K562 (cell line): ENCODE measurements around the gene RIMBP3C. TPM values are rescaled to one million over a fixed set of nuclear protein-coding genes. Genes with fewer than 3 reads are reported as not detected.

Experiments
- CREBBP ChIP-seq: IDR thresholded peaks from one replicate; pipeline ENCODE4 v1.6.1; 2012; ENCODE audit warnings: low read depth, mild to moderate bottlenecking, control low read depth, inconsistent platforms, low read length
- DMBX1 ChIP-seq: fragments of 250-450 bp; sonication (Bioruptor Pico); IDR thresholded peaks from 2 replicates; pipeline ENCODE4 v1.8.0; 2022; ENCODE audit warnings: inconsistent platforms, mild to moderate bottlenecking, moderate library complexity, borderline replicate concordance
- HOXB6 ChIP-seq: fragments of 250-450 bp; sonication (Bioruptor Pico); IDR thresholded peaks from 2 replicates; pipeline ENCODE4 v1.5.1; 2022; ENCODE audit warnings: mild to moderate bottlenecking, borderline replicate concordance
- NCOR1 ChIP-seq: fragments of 450-650 bp; IDR thresholded peaks from 2 replicates; pipeline ENCODE4 v1.6.1; 2016; ENCODE audit warnings: mild to moderate bottlenecking, moderate library complexity
- NR4A1 ChIP-seq, 2 experiments: fragments of 250-450 bp in 1 of 2; fragments of 450-650 bp in 1 of 2; sonication (Bioruptor Pico) in 1 of 2; IDR thresholded peaks; 2 replicates each; pipeline versions ENCODE4 v1.4.0 to v1.6.1; 2016 to 2020; ENCODE audit warnings: mild to moderate bottlenecking in 2 of 2, missing compliant biosample characterization in 1 of 2, missing genetic modification characterization in 1 of 2, moderate library complexity in 1 of 2
- PHTF2 ChIP-seq: fragments of 250-450 bp; sonication (Bioruptor Pico); IDR thresholded peaks from 2 replicates; pipeline ENCODE4 v1.5.0; 2021; ENCODE audit warnings: mild to moderate bottlenecking
- PML ChIP-seq: IDR thresholded peaks from 2 replicates; pipeline ENCODE4 v1.6.1; 2012; ENCODE audit warnings: low read length, inconsistent platforms
- PTTG1 ChIP-seq: fragments of 450-650 bp; IDR thresholded peaks from 2 replicates; pipeline ENCODE4 v1.6.1; 2016; ENCODE audit warnings: low read depth, mild to moderate bottlenecking, missing genetic modification characterization, missing compliant biosample characterization
- PYGO2 ChIP-seq: fragments of 450-650 bp; IDR thresholded peaks from 2 replicates; pipeline ENCODE4 v1.6.1; 2016; ENCODE audit warnings: mild to moderate bottlenecking, missing genetic modification characterization, moderate library complexity, missing compliant biosample characterization
- SMARCA5 ChIP-seq: fragments of 450-650 bp; IDR thresholded peaks from 2 replicates; pipeline ENCODE4 v1.6.1; 2016
- TCF3 ChIP-seq: sonication (generic); formaldehyde crosslinking; IDR thresholded peaks from 2 replicates; pipeline ENCODE4 v1.4.0; 2020; ENCODE audit warnings: mild to moderate bottlenecking, missing genetic modification reagents
- ZBED1 ChIP-seq: IDR thresholded peaks from 2 replicates; pipeline ENCODE4 v1.6.1; 2014
- ZC3H11A ChIP-seq: IDR thresholded peaks from 2 replicates; pipeline ENCODE4 v1.6.1; 2012; ENCODE audit warnings: low read depth, low read length, improper control_type of control experiment
- ZFP36 ChIP-seq: fragments of 150-350 bp; IDR thresholded peaks from 2 replicates; pipeline ENCODE4 v1.6.1; 2018; ENCODE audit warnings: low read length, low read depth; ENCODE audit not compliant: partially characterized antibody
- ZNF445 ChIP-seq: fragments of 250-450 bp; sonication (Bioruptor Pico); IDR thresholded peaks from 2 replicates; pipeline ENCODE4 v1.4.0; 2020; ENCODE audit warnings: low read depth, mild to moderate bottlenecking, moderate library complexity
- ZSCAN29 ChIP-seq: fragments of 450-650 bp; IDR thresholded peaks from 2 replicates; pipeline ENCODE4 v1.6.1; 2017
- polyA plus RNA-seq, 8 experiments: library from polyadenylated mRNA; depleted of rRNA in 4 of 8; stranded (reverse) in 5 of 8; unstranded in 3 of 8; fragments of >200 nt; fragmentation: Nextera tagmentation in 2 of 8; fragmentation: Illumina TruSeq in 1 of 8; extraction: Ambion mirVana in 2 of 8; extraction: Trizol in 1 of 8; gene quantifications; 2 replicates each; pipeline versions ENCODE4 v1.2.1 to v1.2.3, GENCODE V29; 2011 to 2014; ENCODE audit warnings: inconsistent platforms in 1 of 8, missing spikeins in 1 of 8
- total RNA-seq, 7 experiments: library from RNA; depleted of rRNA in 6 of 7; stranded (reverse); fragments of >200 nt in 6 of 7; fragmentation: Illumina TruSeq in 2 of 7; extraction: Trizol in 2 of 7; gene quantifications; 2 replicates each; pipeline versions ENCODE4 v1.2.1 to v1.2.3, GENCODE V29; 2011 to 2021; ENCODE audit warnings: low replicate concordance in 1 of 7
- TF ChIP-seq, protein P1 (sequence below): fragments of 450-650 bp; IDR thresholded peaks from one replicate; pipeline ENCODE4 v1.6.1; 2018; ENCODE audit warnings: mild to moderate bottlenecking, moderate library complexity; ENCODE audit not compliant: partially characterized antibody
- TF ChIP-seq, protein P2 (sequence below): sonication (generic); formaldehyde crosslinking; IDR thresholded peaks from 2 replicates; pipeline ENCODE4 v1.8.1; 2023; ENCODE audit warnings: mild to moderate bottlenecking, missing genetic modification reagents
- TF ChIP-seq, protein P3 (sequence below): sonication (generic); formaldehyde crosslinking; IDR thresholded peaks from 2 replicates; pipeline ENCODE4 v1.9.0; 2022; ENCODE audit warnings: mild to moderate bottlenecking, missing genetic modification reagents
- TF ChIP-seq, protein P4 (sequence below): fragments of 450-650 bp; IDR thresholded peaks from 2 replicates; pipeline ENCODE4 v1.6.1; 2016
- TF ChIP-seq, protein P5 (sequence below): IDR thresholded peaks from 3 replicates; pipeline ENCODE4 v1.6.1; 2011; ENCODE audit warnings: borderline replicate concordance, mild to moderate bottlenecking; ENCODE audit not compliant: insufficient read length, insufficient read depth

Gene RIMBP3C
- total and polyA plus RNA-seq, 9 of the 15 experiments (the other 6 are each of a cell fraction or from before 2014, with no cell fraction given), result 0.09 to 0.98 (median 0.17) TPM; not detected in 2

DNA sequence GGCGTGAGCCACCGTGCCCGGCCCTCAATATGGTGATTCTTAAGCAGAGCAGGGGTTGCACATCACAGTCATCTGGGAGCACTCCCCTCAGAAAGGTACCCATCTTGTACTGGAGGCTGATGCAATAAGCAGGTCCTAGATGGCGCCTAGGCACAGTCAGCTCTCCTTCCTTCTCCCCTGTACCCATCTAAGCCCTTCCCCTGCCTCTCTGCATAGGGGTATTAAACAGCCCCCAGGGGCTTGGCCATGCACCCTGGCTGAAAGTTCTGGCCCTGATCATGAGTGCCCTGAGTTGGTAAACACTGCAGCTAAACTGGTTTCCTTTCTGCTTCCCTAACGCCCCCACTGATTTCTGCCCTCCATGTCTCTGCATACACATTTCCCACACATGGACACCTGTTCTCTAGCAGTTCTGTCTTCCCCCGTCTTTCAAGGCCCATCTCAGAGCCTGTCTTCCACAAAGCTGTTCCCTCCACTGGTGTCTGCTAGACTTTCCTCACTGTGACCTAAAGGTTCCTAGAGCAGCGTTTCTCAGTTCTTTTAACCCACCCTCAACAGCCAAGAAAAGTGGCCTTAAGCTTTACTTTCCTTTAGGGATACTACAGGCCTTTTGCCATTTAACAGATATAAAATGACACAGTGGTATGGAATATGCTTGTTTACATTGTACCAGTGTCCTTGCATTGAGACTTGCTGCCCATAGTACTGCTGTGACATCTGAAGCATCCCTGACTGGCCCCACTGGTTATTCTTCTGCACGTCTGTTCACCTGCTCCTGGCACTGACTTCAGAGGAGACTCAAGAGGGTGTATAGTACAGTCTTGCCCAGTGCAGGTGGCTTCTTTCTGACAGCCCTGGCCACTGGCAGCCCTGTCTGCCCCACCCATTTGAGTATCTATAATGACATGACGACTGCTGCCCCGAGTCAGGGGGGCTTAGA lies 31.8 kb upstream of the RIMBP3C start (continued):
- TF ChIP-seq CREBBP (no peak), NR4A1 (CRISPR knock-in tag; IDR thresholded peaks at IDR 0.05) (peak; percentile 61; the same call in 1 of the 2 replicates), NR4A1 (tag; IDR thresholded peaks at IDR 0.05) (no peak), DMBX1 (CRISPR knock-in tag) (no peak; the same call in 1 of the 2 replicates), PYGO2 (tag) (no peak), ZNF445 (CRISPR knock-in tag) (no peak), NCOR1 (no peak), TCF3 (CRISPR knock-in tag) (no peak), PML (no peak), ZFP36 (no peak), ZC3H11A (no peak), PHTF2 (no peak), ZBED1 (no peak), SMARCA5 (no peak), PTTG1 (tag) (no peak), HOXB6 (peak; percentile 84; the same call in 1 of the 2 replicates), ZSCAN29 (no peak)
- TF ChIP-seq, protein P1, sequence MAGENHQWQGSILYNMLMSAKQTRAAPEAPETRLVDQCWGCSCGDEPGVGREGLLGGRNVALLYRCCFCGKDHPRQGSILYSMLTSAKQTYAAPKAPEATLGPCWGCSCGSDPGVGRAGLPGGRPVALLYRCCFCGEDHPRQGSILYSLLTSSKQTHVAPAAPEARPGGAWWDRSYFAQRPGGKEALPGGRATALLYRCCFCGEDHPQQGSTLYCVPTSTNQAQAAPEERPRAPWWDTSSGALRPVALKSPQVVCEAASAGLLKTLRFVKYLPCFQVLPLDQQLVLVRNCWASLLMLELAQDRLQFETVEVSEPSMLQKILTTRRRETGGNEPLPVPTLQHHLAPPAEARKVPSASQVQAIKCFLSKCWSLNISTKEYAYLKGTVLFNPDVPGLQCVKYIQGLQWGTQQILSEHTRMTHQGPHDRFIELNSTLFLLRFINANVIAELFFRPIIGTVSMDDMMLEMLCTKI, result no peak
- TF ChIP-seq, protein P2, sequence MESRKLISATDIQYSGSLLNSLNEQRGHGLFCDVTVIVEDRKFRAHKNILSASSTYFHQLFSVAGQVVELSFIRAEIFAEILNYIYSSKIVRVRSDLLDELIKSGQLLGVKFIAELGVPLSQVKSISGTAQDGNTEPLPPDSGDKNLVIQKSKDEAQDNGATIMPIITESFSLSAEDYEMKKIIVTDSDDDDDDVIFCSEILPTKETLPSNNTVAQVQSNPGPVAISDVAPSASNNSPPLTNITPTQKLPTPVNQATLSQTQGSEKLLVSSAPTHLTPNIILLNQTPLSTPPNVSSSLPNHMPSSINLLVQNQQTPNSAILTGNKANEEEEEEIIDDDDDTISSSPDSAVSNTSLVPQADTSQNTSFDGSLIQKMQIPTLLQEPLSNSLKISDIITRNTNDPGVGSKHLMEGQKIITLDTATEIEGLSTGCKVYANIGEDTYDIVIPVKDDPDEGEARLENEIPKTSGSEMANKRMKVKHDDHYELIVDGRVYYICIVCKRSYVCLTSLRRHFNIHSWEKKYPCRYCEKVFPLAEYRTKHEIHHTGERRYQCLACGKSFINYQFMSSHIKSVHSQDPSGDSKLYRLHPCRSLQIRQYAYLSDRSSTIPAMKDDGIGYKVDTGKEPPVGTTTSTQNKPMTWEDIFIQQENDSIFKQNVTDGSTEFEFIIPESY (CRISPR knock-in tag), result peak; percentile 49; the same call in 1 of the 2 replicates
- TF ChIP-seq, protein P3, sequence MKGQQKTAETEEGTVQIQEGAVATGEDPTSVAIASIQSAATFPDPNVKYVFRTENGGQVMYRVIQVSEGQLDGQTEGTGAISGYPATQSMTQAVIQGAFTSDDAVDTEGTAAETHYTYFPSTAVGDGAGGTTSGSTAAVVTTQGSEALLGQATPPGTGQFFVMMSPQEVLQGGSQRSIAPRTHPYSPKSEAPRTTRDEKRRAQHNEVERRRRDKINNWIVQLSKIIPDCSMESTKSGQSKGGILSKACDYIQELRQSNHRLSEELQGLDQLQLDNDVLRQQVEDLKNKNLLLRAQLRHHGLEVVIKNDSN (CRISPR knock-in tag), result no peak
- TF ChIP-seq, protein P4, sequence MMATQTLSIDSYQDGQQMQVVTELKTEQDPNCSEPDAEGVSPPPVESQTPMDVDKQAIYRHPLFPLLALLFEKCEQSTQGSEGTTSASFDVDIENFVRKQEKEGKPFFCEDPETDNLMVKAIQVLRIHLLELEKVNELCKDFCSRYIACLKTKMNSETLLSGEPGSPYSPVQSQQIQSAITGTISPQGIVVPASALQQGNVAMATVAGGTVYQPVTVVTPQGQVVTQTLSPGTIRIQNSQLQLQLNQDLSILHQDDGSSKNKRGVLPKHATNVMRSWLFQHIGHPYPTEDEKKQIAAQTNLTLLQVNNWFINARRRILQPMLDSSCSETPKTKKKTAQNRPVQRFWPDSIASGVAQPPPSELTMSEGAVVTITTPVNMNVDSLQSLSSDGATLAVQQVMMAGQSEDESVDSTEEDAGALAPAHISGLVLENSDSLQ, result no peak
- TF ChIP-seq, protein P5, sequence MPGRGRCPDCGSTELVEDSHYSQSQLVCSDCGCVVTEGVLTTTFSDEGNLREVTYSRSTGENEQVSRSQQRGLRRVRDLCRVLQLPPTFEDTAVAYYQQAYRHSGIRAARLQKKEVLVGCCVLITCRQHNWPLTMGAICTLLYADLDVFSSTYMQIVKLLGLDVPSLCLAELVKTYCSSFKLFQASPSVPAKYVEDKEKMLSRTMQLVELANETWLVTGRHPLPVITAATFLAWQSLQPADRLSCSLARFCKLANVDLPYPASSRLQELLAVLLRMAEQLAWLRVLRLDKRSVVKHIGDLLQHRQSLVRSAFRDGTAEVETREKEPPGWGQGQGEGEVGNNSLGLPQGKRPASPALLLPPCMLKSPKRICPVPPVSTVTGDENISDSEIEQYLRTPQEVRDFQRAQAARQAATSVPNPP, result no peak
